Activated T-helper 17 cell treated with anti-CD3 and anti-CD28 coated beads, Interleukin-2, amount 50 U/mL, for 72 hours (primary cell): ENCODE measurements around the gene ZWILCH. TPM values are rescaled to one million over a fixed set of nuclear protein-coding genes. Genes with fewer than 3 reads are reported as not detected.
"Not testable (repeated sequence)": the region's sequence is repeated elsewhere in the genome, so short reads cannot be mapped to it uniquely, and the experiment has no call there.

Experiments used
- ATAC-seq: fragments of 150-1000 bp; cut with Tn5 transposase; replicated peaks from 2 replicates; pipeline ENCODE4 v1.10.0; 2021; ENCODE audit warnings: mild to moderate bottlenecking, moderate library complexity
- H3K27ac Mint-ChIP-seq: one replicate; pipeline ENCODE4 v1.8.0; 2022; ENCODE audit warnings: mixed read lengths
- H3K27me3 Mint-ChIP-seq: one replicate; pipeline ENCODE4 v1.8.0; 2022; ENCODE audit warnings: mixed read lengths
- H3K36me3 Mint-ChIP-seq: one replicate; pipeline ENCODE4 v1.8.0; 2022; ENCODE audit warnings: low read depth, mild to moderate bottlenecking, mixed read lengths
- H3K4me1 Mint-ChIP-seq: one replicate; pipeline ENCODE4 v1.8.0; 2022; ENCODE audit warnings: mixed read lengths
- H3K4me3 Mint-ChIP-seq: one replicate; pipeline ENCODE4 v1.8.0; 2022; ENCODE audit warnings: mild to moderate bottlenecking, mixed read lengths
- H3K9me3 Mint-ChIP-seq: one replicate; pipeline ENCODE4 v1.8.0; 2022; ENCODE audit warnings: mixed read lengths
- total RNA-seq, 2 donors: library from RNA; stranded (reverse); gene quantifications; one replicate each; pipeline ENCODE4 v1.2.3, GENCODE V29; 2022

The ZWILCH gene
- total RNA-seq, 2 donors from 2014 or later, result 19.2 to 34.0 TPM

GRCh38 chr15:66498501-66499386, 6.4 kb upstream of the ZWILCH start:
- peak overlapping the region; percentile 92 for H3K27ac Mint-ChIP-seq
- H3K36me3 Mint-ChIP-seq, result peaks cover 96% of the 10 kb centered on the region
- no peak for ATAC-seq
- no peaks in the 10 kb centered on the region for H3K9me3 Mint-ChIP-seq
- H3K4me1 Mint-ChIP-seq, result peaks cover 28% of the 10 kb centered on the region
- peak overlapping the region; percentile 94 for H3K4me3 Mint-ChIP-seq
- no peaks in the 10 kb centered on the region for H3K27me3 Mint-ChIP-seq

- Mint-ChIP-seq H3K27ac (peak overlapping the region; percentile 66), H3K4me3 (peak overlapping the region; percentile 88), H3K36me3 (peaks cover 97% of the 10 kb centered on the region), H3K4me1 (peaks cover 20% of the 10 kb centered on the region)
- not testable (repeated sequence) for H3K9me3 Mint-ChIP-seq, H3K27me3 Mint-ChIP-seq, ATAC-seq
Measured at GRCh38 chr15:66500346-66500745, 4.8 kb upstream of the ZWILCH start.

GRCh38 chr15:66502491-66502890, 2.6 kb upstream of the ZWILCH start:
- ATAC-seq, result no peak
- H3K4me3 Mint-ChIP-seq, result peak overlapping the region; percentile 88
- no peaks in the 10 kb centered on the region for H3K27me3 Mint-ChIP-seq
- H3K4me1 Mint-ChIP-seq, result peaks cover 23% of the 10 kb centered on the region
- H3K36me3 Mint-ChIP-seq, result peaks cover 80% of the 10 kb centered on the region
- no peaks in the 10 kb centered on the region for H3K9me3 Mint-ChIP-seq
- H3K27ac Mint-ChIP-seq, result peak overlapping the region; percentile 93

- peaks cover 74% of the 10 kb centered on the region for H3K36me3 Mint-ChIP-seq
- H3K4me3 Mint-ChIP-seq, result peak overlapping the region; percentile 88
- ATAC-seq, H3K27me3 Mint-ChIP-seq, H3K9me3 Mint-ChIP-seq: not testable (repeated sequence)
- peaks cover 21% of the 10 kb centered on the region for H3K4me1 Mint-ChIP-seq
- peak overlapping the region; percentile 93 for H3K27ac Mint-ChIP-seq
Measured at GRCh38 chr15:66503041-66503648, 2.0 kb upstream of the ZWILCH start.

- Mint-ChIP-seq H3K4me1 (peaks cover 20% of the 10 kb centered on the region), H3K27ac (peak overlapping the region; percentile 93), H3K9me3 (no peaks in the 10 kb centered on the region), H3K27me3 (no peaks in the 10 kb centered on the region), H3K4me3 (peak overlapping the region; percentile 88), H3K36me3 (peaks cover 72% of the 10 kb centered on the region)
- ATAC-seq, result no peak
Measured at GRCh38 chr15:66503780-66504562, 1.2 kb upstream of the ZWILCH start.

- ATAC-seq, result peak; percentile 15
- Mint-ChIP-seq H3K27me3 (no peaks in the 10 kb centered on the region), H3K4me1 (peaks cover 14% of the 10 kb centered on the region)
Measured at GRCh38 chr15:66505430-66505811, 295 bp downstream of the ZWILCH start.

GRCh38 chr15:66505818-66506217, 692 bp downstream of the ZWILCH start:
- ATAC-seq, result no peak
- Mint-ChIP-seq H3K4me3 (peak overlapping the region; percentile 88), H3K27ac (peak overlapping the region; percentile 93), H3K4me1 (peaks cover 14% of the 10 kb centered on the region), H3K36me3 (peaks cover 62% of the 10 kb centered on the region), H3K27me3 (no peaks in the 10 kb centered on the region), H3K9me3 (no peaks in the 10 kb centered on the region)

More at GRCh38 chr15:66505430-66505811, 295 bp downstream of the ZWILCH start:
- Mint-ChIP-seq H3K4me3 (peak overlapping the region; percentile 88), H3K9me3 (no peaks in the 10 kb centered on the region), H3K36me3 (peaks cover 66% of the 10 kb centered on the region), H3K27ac (peak overlapping the region; percentile 93)

GRCh38 chr15:66508293-66508883, 3.3 kb downstream of the ZWILCH start:
- no peaks in the 10 kb centered on the region for H3K9me3 Mint-ChIP-seq
- no peaks in the 10 kb centered on the region for H3K27me3 Mint-ChIP-seq
- no peak overlapping the region for H3K4me3 Mint-ChIP-seq
- H3K36me3 Mint-ChIP-seq, result peaks cover 36% of the 10 kb centered on the region
- H3K27ac Mint-ChIP-seq, result no peak overlapping the region
- ATAC-seq, result no peak
- peaks cover 8% of the 10 kb centered on the region for H3K4me1 Mint-ChIP-seq

GRCh38 chr15:66514586-66514985, 9.5 kb downstream of the ZWILCH start:
- Mint-ChIP-seq H3K27ac (no peak overlapping the region), H3K4me1 (peaks cover 4% of the 10 kb centered on the region), H3K9me3 (no peaks in the 10 kb centered on the region), H3K36me3 (peaks cover 54% of the 10 kb centered on the region), H3K4me3 (no peak overlapping the region), H3K27me3 (no peaks in the 10 kb centered on the region)
- ATAC-seq, result no peak

- ATAC-seq, result no peak
- H3K4me1 Mint-ChIP-seq, result peaks cover 4% of the 10 kb centered on the region
- no peak overlapping the region for H3K27ac Mint-ChIP-seq
- peaks cover 63% of the 10 kb centered on the region for H3K36me3 Mint-ChIP-seq
- no peaks in the 10 kb centered on the region for H3K27me3 Mint-ChIP-seq
- no peak overlapping the region for H3K4me3 Mint-ChIP-seq
- H3K9me3 Mint-ChIP-seq, result no peaks in the 10 kb centered on the region
Measured at GRCh38 chr15:66515901-66516322, 10.8 kb downstream of the ZWILCH start.

- Mint-ChIP-seq H3K4me3 (no peak overlapping the region), H3K9me3 (no peaks in the 10 kb centered on the region), H3K27me3 (no peaks in the 10 kb centered on the region), H3K27ac (no peak overlapping the region), H3K36me3 (peaks cover 89% of the 10 kb centered on the region), H3K4me1 (no peaks in the 10 kb centered on the region)
- ATAC-seq, result no peak
Measured at GRCh38 chr15:66523926-66524325, 18.8 kb downstream of the ZWILCH start.

GRCh38 chr15:66524838-66525237, 19.7 kb downstream of the ZWILCH start:
- Mint-ChIP-seq H3K9me3 (no peaks in the 10 kb centered on the region), H3K4me3 (no peak overlapping the region), H3K27ac (no peak overlapping the region), H3K36me3 (peaks cover 95% of the 10 kb centered on the region), H3K27me3 (no peaks in the 10 kb centered on the region), H3K4me1 (no peaks in the 10 kb centered on the region)
- ATAC-seq, result no peak

- H3K4me3 Mint-ChIP-seq, result no peak overlapping the region
- no peaks in the 10 kb centered on the region for H3K27me3 Mint-ChIP-seq
- no peak for ATAC-seq
- H3K9me3 Mint-ChIP-seq, result no peaks in the 10 kb centered on the region
- no peaks in the 10 kb centered on the region for H3K4me1 Mint-ChIP-seq
- H3K27ac Mint-ChIP-seq, result no peak overlapping the region
- H3K36me3 Mint-ChIP-seq, result peaks cover 78% of the 10 kb centered on the region
Measured at GRCh38 chr15:66535056-66535455, 29.9 kb downstream of the ZWILCH start.

- no peak for ATAC-seq
- Mint-ChIP-seq H3K27ac (no peak overlapping the region), H3K4me1 (no peaks in the 10 kb centered on the region), H3K4me3 (no peak overlapping the region), H3K27me3 (no peaks in the 10 kb centered on the region), H3K36me3 (peaks cover 63% of the 10 kb centered on the region), H3K9me3 (no peaks in the 10 kb centered on the region)
Measured at GRCh38 chr15:66542896-66543295, 37.8 kb downstream of the ZWILCH start.
